ENCODE data around the gene IPO8. TPM values are rescaled to one million over a fixed set of nuclear protein-coding genes. Genes with fewer than 3 reads are reported as not detected.
"Not testable (repeated sequence)": the region's sequence is repeated elsewhere in the genome, so short reads cannot be mapped to it uniquely, and the experiment has no call there.

The IPO8 gene
- total RNA-seq, 1 donor: 35.4 TPM

DNA sequence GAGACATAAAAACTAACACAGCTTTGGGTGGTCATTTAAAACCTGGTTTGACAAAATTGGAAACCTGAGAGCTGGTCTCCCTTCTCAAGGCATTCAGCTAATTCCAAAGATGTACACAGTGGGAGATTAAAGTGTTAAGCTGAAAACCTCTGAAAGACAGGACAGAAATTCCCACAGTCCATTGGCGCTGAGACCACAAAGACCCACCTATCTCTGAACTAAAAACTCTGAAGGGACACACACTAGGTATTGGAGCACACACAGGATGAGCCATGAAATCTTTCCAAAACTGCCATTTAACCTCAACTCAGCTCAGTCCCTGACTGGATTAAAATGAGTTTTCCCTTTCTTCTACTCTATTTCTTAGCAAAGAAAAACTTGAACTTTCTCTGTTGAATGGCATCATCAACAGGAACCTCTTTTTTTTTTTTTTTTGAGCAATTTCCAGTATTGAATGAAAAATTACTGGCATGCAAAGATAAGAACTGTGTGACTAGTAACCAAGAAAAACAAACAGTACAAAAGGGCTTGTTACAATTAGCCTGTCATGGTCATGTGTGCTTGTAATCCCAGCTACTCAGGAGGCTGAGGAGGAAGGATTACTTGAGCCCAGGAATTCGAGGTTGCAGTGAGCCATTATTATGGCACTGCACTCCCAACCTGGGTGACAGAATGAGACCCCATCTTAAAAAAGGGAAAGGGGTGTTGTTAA lies 82.4 kb downstream of the IPO8 start:
- peak; percentile 10 for DNase-seq (ENCODE audit: low read depth)
- no peak overlapping the region for H3K4me3 ChIP-seq (ENCODE audit: low read depth, low read length)
- TF ChIP-seq, protein P1, sequence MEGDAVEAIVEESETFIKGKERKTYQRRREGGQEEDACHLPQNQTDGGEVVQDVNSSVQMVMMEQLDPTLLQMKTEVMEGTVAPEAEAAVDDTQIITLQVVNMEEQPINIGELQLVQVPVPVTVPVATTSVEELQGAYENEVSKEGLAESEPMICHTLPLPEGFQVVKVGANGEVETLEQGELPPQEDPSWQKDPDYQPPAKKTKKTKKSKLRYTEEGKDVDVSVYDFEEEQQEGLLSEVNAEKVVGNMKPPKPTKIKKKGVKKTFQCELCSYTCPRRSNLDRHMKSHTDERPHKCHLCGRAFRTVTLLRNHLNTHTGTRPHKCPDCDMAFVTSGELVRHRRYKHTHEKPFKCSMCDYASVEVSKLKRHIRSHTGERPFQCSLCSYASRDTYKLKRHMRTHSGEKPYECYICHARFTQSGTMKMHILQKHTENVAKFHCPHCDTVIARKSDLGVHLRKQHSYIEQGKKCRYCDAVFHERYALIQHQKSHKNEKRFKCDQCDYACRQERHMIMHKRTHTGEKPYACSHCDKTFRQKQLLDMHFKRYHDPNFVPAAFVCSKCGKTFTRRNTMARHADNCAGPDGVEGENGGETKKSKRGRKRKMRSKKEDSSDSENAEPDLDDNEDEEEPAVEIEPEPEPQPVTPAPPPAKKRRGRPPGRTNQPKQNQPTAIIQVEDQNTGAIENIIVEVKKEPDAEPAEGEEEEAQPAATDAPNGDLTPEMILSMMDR (IDR thresholded peaks at IDR 0.05; ENCODE audit: insufficient read depth, low read depth, low read length): no peak

DNA sequence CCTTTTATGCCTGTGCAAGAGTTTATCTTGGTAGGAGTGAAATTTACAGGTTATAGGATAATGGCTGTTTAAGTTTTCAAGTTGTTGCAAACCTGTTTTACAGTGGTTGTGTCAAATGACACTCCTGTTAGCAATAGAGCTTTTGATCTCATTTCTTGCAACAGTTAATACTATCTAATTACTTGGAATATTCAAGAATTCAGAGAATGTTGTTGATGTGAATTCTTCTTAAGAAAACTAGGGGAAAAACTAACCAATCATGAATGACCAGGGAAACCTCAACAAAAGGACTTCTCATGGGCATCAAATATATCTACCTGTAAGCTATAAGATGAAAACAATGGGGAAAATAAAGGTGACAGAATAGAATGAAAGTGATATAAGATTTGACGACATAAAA lies 85.0 kb downstream of the IPO8 start:
- no peak for DNase-seq (ENCODE audit: low read depth)
- no peak overlapping the region for H3K4me3 ChIP-seq (ENCODE audit: low read depth, low read length)
- TF ChIP-seq, protein P1 (IDR thresholded peaks at IDR 0.05; ENCODE audit: insufficient read depth, low read depth, low read length): no peak

DNA sequence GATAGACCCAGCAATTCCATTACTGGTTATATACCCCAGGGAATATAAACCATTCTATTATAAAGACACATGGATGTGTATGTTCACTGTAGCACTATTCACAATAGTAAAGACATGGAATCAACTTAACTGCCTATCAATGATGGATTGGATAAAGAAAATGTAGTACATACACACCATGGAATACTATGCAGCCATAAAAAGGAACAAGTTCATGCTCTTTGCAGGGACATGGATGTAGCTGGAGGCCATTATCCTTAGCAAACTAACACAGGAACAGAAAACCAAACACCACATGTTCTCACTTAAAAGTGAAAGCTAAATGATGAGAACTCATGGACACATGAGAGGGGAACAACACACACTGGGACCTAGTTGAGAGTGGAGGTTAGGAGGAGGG lies 85.8 kb downstream of the IPO8 start:
- not testable (repeated sequence) for H3K4me3 ChIP-seq (ENCODE audit: low read depth, low read length); DNase-seq (ENCODE audit: low read depth)

DNA sequence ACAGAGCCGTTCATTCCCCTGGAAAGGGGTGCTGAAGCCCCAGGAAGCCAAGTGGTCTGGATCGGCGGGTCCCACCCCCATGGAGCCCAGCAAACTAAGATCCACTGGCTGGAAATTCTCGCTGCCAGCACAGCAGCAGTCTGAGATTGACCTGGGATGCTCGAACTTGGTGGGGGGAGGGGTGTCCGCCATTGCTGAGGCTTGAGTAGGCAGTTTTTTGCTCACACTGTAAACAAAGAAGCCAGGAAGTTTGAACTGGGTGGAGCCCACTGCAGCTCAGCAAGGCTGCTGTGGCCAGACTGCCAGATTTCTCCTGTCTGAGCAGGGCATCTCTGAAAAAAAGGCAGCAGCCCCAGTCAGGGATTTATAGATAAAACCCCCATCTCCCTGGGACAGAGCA lies 91.4 kb downstream of the IPO8 start:
- DNase-seq (ENCODE audit: low read depth): peak; percentile 31
- not testable (repeated sequence) for H3K4me3 ChIP-seq (ENCODE audit: low read depth, low read length)

DNA sequence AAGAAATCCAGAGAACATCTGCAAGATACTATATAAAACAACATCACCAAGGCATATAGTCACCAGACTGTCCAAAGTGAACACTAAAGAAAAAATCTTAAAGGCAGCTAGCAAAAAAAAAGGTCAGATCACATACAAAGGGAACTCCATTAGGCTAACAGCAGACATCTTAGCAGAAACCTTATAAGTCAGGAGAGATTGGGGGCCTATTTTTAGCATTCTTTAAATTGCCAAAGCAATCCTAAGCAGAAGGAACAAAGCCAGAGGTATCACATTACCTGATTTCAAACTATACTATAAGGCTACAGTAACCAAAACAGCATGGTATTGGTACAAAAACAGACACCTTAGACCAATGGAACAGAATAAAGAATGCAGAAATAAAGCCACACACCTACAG lies 92.5 kb downstream of the IPO8 start:
- no peak for DNase-seq (ENCODE audit: low read depth)
- H3K4me3 ChIP-seq (ENCODE audit: low read depth, low read length): no peak overlapping the region
- TF ChIP-seq, protein P1 (IDR thresholded peaks at IDR 0.05; ENCODE audit: insufficient read depth, low read depth, low read length): no peak

DNA sequence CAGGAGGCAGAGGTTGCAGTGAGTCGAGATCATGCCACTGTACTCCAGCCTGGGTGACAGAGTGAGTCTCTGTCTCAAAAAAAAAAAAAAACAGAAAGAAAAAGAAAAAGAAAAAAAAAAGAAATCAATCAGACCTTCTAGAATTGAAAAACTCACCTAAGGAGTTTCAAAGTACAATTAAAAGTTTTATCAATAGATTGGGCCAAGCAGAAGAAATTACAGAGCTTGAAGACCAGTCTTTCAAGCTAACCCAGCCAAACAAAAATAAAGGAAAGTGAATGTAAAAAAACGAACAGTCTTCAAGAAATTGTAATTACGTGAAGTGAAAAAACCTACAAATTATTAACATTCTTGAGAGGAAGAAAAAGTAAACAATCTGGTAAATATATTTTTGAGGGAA lies 93.0 kb downstream of the IPO8 start:
- DNase-seq (ENCODE audit: low read depth): no peak
- H3K4me3 ChIP-seq (ENCODE audit: low read depth, low read length): no peak overlapping the region
- TF ChIP-seq, protein P1 (IDR thresholded peaks at IDR 0.05; ENCODE audit: insufficient read depth, low read depth, low read length): no peak

DNA sequence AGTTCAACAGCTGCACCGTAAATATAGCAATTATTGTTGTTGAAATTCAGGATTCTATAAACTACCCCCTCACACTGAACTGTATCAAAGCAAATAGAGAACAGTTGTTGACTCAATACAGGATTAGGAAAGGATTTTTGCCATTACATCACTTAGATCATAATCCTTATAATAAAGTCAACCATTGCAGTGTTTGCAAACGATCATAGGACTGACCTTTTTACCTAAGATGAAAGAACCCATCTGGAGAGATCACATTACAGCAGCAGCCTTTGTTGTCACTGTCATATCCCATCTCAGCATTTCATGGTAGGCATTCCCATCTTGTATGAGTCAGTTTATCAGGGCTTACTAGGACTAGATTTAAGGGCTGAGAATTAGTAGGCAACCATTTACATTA lies 96.1 kb downstream of the IPO8 start:
- TF ChIP-seq, protein P1 (IDR thresholded peaks at IDR 0.05; ENCODE audit: insufficient read depth, low read depth, low read length): no peak
- DNase-seq (ENCODE audit: low read depth): peak; percentile 71
- no peak overlapping the region for H3K4me3 ChIP-seq (ENCODE audit: low read depth, low read length)

DNA sequence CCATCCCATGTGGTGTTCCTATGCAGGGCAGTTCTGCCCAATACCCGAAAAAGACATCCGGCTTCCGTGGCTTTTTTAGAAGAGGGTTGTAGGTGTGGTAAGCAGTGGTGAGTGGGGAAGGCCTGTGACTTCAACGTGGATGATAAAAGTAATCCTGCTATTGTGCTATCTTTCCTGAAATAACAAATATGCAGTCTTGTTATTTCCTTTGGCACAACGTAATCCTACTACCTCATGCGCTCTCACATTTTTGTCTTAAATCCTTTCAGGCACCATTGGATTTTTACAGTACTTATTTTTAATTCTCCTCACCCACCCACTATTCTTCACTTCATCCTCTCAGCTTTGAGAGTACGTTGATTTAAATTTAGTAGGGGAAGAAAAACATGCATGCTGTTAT lies 96.8 kb downstream of the IPO8 start:
- no peak for DNase-seq (ENCODE audit: low read depth)

More for the DNA sequence above, 96.8 kb downstream of the IPO8 start:
- no peak overlapping the region for H3K4me3 ChIP-seq (ENCODE audit: low read depth, low read length)
- TF ChIP-seq, protein P1 (IDR thresholded peaks at IDR 0.05; ENCODE audit: insufficient read depth, low read depth, low read length): no peak

Measured in fibroblast of villous mesenchyme (primary cell).